Thyroid gland (tissue), 4 donors: ENCODE results near the gene DYNC1I1. TPM values are rescaled to one million over a fixed set of nuclear protein-coding genes. Genes with fewer than 3 reads are reported as not detected.

Experiments used
- DNase-seq, 2 donors: peaks; one replicate each; pipeline ENCODE4 v3.0.0-alpha.2; 2019
- H3K27ac ChIP-seq, 3 donors: fragments of 200-600 bp; sonication (generic); 1 replicate in 2 of 3; 2 replicates in 1 of 3; pipeline ENCODE4 v1.5.1; 2016 to 2019; ENCODE audit warnings: mild to moderate bottlenecking in 1 of 3, moderate library complexity in 1 of 3
- H3K27me3 ChIP-seq: fragments of 200-600 bp; sonication (generic); one replicate; pipeline ENCODE4 v1.5.1; 2019
- H3K36me3 ChIP-seq, 2 donors: fragments of 200-600 bp; sonication (generic); one replicate each; pipeline ENCODE4 v1.5.1; 2016 to 2019
- H3K4me1 ChIP-seq, 2 donors: fragments of 200-600 bp; sonication (generic); one replicate each; pipeline ENCODE4 v1.5.1; 2017 to 2019
- H3K4me3 ChIP-seq, 3 donors: fragments of 200-600 bp; sonication (generic); replicated peaks in 1 of 3; 1 replicate in 2 of 3; 2 replicates in 1 of 3; pipeline ENCODE4 v1.5.1; 2016; ENCODE audit warnings: mild to moderate bottlenecking in 1 of 3
- H3K9me3 ChIP-seq: fragments of 200-600 bp; sonication (generic); one replicate; pipeline ENCODE4 v1.5.1; 2017
- POLR2A ChIP-seq, 2 donors: fragments of 450-650 bp; IDR thresholded peaks; one replicate each; pipeline ENCODE4 v1.6.1; 2017; ENCODE audit warnings: antibody characterized with exemption in 2 of 2, mild to moderate bottlenecking in 2 of 2, moderate library complexity in 1 of 2
- WGBS, 2 donors: methylation state at CpG; one replicate each; pipeline ENCODE4 v1.1.5; 2017; 5-methylcytosine and 5-hydroxymethylcytosine counted together
- intact Hi-C: fragments of 100-400 bp; cut with DNase I; formaldehyde crosslinking; loops from one replicate; pipeline ENCODE4 v1.15.1; 2023
- total RNA-seq, 4 donors: library from RNA; depleted of rRNA; stranded (reverse); fragments of >200 nt; gene quantifications; one replicate each; pipeline ENCODE4 v1.2.3, GENCODE V29; 2016
- TF ChIP-seq, protein P1 (sequence below), 6 experiments: fragments of 200-600 bp in 3 of 6; fragments of 450-650 bp in 3 of 6; sonication (generic) in 3 of 6; IDR thresholded peaks; one replicate each; pipeline ENCODE4 v1.5.1; 2016 to 2019; ENCODE audit warnings: antibody characterized with exemption in 6 of 6, mild to moderate bottlenecking in 2 of 6, inconsistent platforms in 1 of 6, moderate library complexity in 1 of 6

Gene DYNC1I1
- total RNA-seq, 4 donors from 2014 or later, result 6.6 to 12.8 (median 10.5) TPM

DNA sequence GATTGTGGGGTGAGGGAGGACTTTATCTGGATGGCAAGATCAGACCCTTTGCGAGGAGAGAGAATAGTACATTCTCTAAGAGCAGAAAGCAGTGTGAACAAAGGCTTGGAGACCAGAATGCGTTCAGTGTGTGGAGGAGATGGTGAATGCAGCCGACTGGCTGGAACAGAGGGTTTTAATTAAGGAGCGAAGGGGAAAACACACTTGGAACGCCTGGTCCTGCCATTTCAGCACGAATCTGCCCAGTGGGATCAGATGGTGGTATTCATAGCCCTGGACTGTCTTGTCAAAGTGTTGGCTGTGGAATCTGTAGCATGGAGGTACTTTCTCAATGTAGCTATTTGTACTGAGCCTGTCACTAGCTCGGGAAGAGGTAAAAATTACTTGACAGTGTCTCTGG lies 288.7 kb downstream of the DYNC1I1 start:
- no peak overlapping the region for H3K4me3 ChIP-seq
- intact Hi-C loops, result no loop called here
- H3K27me3 ChIP-seq, result no peaks in the 10 kb centered on the region
- 59 to 75% methylated on average over 7 of the region's 7 CpGs for WGBS, 2 donors
- TF ChIP-seq POLR2A (IDR thresholded peaks at IDR 0.05), result no peak
- TF ChIP-seq, protein P1, sequence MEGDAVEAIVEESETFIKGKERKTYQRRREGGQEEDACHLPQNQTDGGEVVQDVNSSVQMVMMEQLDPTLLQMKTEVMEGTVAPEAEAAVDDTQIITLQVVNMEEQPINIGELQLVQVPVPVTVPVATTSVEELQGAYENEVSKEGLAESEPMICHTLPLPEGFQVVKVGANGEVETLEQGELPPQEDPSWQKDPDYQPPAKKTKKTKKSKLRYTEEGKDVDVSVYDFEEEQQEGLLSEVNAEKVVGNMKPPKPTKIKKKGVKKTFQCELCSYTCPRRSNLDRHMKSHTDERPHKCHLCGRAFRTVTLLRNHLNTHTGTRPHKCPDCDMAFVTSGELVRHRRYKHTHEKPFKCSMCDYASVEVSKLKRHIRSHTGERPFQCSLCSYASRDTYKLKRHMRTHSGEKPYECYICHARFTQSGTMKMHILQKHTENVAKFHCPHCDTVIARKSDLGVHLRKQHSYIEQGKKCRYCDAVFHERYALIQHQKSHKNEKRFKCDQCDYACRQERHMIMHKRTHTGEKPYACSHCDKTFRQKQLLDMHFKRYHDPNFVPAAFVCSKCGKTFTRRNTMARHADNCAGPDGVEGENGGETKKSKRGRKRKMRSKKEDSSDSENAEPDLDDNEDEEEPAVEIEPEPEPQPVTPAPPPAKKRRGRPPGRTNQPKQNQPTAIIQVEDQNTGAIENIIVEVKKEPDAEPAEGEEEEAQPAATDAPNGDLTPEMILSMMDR (IDR thresholded peaks at IDR 0.05), result no peak
- H3K36me3 ChIP-seq, result no peaks in the 10 kb centered on the region
- H3K9me3 ChIP-seq, result no peaks in the 10 kb centered on the region
- no peak for DNase-seq
- peak overlapping the region in 2 of 3 donors; percentile 16 to 54 for H3K27ac ChIP-seq
- peaks cover 22 to 45% of the 10 kb centered on the region in 2 donors for H3K4me1 ChIP-seq

DNA sequence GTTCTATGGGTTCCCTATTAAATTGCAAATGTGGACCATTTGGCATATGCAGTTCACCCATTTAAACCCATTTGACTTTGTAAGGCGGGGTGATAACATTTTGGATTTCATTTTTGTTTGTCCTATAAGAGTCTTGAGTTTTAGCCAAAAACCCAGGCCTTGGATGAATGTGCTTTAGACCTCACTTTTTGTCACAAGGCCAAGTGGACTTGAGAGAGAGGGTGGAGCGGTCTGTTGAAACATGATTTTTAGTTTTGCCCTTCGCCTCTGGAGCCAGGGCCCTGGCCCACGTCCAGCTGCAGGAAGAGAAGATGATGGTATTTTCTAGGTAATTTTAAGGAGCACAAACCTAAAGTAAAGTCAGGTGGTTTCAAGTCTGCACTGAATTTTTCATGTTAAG lies 289.5 kb downstream of the DYNC1I1 start:
- Histone ChIP-seq H3K36me3 (no peaks in the 10 kb centered on the region), H3K4me3 (no peak overlapping the region), H3K4me1 (peaks cover 22 to 39% of the 10 kb centered on the region in 2 donors), H3K27ac (peak overlapping the region in 2 of 3 donors; percentile 16 to 54), H3K27me3 (no peaks in the 10 kb centered on the region), H3K9me3 (no peaks in the 10 kb centered on the region)
- peak; percentile 70 to 72 for DNase-seq
- no peak for TF ChIP-seq POLR2A (IDR thresholded peaks at IDR 0.05)
- TF ChIP-seq, protein P1 (IDR thresholded peaks at IDR 0.05), result no peak
- intact Hi-C loops, result no loop called here
- WGBS, 2 donors, result 16 to 27% methylated on average over 4 of the region's 4 CpGs

DNA sequence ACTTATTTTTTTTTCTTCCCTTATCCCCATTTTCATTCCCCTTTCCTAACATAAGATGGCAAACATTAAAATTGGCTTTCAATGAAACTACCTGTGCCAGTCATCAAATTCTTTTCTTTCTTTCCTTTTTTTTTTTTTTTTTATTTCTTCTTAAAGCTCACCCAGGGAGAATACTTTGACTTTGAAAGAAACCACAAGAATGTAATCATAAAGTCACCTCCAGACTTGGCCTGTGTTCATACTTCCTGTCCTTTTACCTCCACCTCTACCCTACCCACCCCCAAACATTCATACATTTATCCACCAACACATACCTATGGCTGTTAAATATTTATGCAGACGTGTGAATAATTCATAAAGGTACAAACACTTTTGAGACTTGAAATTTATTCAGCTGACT lies 295.0 kb downstream of the DYNC1I1 start:
- Histone ChIP-seq H3K4me1 (peaks cover 0 to under 1% of the 10 kb centered on the region in 2 donors), H3K27ac (no peak overlapping the region), H3K4me3 (no peak overlapping the region), H3K9me3 (no peaks in the 10 kb centered on the region), H3K27me3 (no peaks in the 10 kb centered on the region), H3K36me3 (no peaks in the 10 kb centered on the region)
- DNase-seq, result no peak
- TF ChIP-seq POLR2A (IDR thresholded peaks at IDR 0.05), result no peak
- TF ChIP-seq, protein P1 (IDR thresholded peaks at IDR 0.05), result no peak
- intact Hi-C loops, result no loop called here
- WGBS, 2 donors, result 80 to 82% methylated on average over 1 of the region's 1 CpG

DNA sequence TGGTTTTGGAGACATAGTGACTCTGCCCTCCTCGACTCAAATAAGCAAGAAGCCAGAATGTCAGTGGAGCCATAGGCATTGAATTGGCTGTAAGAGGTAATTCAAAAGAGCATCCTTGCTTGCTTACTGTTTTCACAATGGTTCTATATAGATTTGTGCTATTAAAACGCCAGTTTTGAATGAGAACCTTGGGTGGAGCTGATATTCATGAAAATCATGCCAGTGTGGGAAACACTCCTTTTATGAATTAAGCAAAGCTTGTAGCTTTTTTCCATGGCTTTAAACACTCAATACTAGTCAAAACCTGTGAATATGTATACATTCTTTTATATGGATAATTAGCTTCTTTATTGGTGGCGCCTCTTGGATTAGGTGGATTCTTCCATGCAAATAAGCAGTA lies 297.0 kb downstream of the DYNC1I1 start:
- H3K36me3 ChIP-seq, result no peaks in the 10 kb centered on the region
- no peaks in the 10 kb centered on the region for H3K9me3 ChIP-seq
- no peak overlapping the region for H3K27ac ChIP-seq
- no peak for TF ChIP-seq POLR2A (IDR thresholded peaks at IDR 0.05)
- TF ChIP-seq, protein P1 (IDR thresholded peaks at IDR 0.05), result no peak
- H3K4me1 ChIP-seq, result no peaks in the 10 kb centered on the region
- WGBS, 2 donors, result 90 to 94% methylated on average over 3 of the region's 3 CpGs
- intact Hi-C loops, result no loop called here
- no peaks in the 10 kb centered on the region for H3K27me3 ChIP-seq
- H3K4me3 ChIP-seq, result no peak overlapping the region
- DNase-seq, result no peak

DNA sequence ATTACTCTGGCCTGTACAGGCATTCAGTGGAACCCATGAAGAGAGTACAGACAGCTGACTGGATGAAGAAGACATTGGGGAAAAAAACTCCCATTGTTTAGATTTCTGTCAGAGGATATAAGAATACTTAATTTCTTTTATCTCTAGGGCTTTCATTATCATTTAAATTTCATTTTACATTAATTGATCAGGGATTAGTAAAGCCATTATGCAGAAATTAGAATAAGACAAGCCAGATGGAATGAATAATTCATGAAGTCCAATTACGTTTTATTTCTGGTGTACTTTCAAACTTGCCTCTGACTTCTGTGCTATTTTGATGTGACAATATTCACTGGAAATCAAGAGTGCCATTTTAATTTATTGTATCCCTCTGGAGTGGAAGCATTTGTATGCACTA lies 302.5 kb downstream of the DYNC1I1 start:
- H3K4me1 ChIP-seq, result peaks cover 6 to 7% of the 10 kb centered on the region in 2 donors
- TF ChIP-seq, protein P1 (IDR thresholded peaks at IDR 0.05), result no peak
- no peak for TF ChIP-seq POLR2A (IDR thresholded peaks at IDR 0.05)
- no peak overlapping the region for H3K27ac ChIP-seq
- no peaks in the 10 kb centered on the region for H3K9me3 ChIP-seq
- H3K27me3 ChIP-seq, result no peaks in the 10 kb centered on the region
- no peaks in the 10 kb centered on the region for H3K36me3 ChIP-seq
- no peak overlapping the region for H3K4me3 ChIP-seq
- intact Hi-C loops, result loop anchor here (5.0 kb wide), 1 partner anchor 952 kb away; no protein-coding TSS in a partner anchor
- WGBS, 2 donors, result 63 to 70% methylated on average over 1 of the region's 1 CpG
- DNase-seq, result no peak
